Measurements from ENCODE around the gene PPHLN1.
"Not testable (repeated sequence)": the region's sequence is repeated elsewhere in the genome, so short reads cannot be mapped to it uniquely, and the experiment has no call there.

Gene PPHLN1

DNA sequence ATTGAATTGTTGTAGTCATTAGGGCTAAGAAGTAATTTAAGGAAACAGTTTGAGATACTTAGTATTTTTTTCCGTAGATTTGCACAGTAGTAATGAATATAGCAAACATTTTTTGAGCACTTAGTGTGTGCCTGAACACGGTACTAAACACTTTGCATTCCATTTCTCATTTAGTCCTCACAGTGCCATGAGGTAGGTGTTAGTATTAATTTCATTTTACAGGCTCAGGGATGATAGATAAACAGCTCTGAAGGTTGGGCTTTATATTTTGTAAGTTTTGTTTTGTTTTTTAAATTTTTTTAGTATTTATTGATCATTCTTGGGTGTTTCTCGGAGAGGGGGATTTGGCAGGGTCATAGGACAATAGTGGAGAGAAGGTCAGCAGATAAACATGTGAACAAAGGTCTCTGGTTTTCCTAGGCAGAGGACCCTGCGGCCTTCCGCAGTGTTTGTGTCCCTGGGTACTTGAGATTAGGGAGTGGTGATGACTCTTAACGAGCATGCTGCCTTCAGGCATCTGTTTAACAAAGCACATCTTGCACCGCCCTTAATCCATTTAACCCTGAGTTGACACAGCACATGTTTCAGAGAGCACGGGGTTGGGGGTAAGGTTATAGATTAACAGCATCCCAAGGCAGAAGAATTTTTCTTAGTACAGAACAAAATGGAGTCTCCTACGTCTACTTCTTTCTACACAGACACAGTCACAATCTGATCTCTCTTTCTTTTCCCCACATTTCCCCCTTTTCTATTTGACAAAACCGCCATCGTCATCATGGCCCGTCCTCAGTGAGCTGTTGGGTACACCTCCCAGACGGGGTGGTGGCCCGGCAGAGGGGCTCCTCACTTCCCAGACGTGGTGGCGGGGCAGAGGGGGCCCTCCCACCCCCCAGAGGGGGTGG lies 23.4 kb downstream of the PPHLN1 start:
- not testable (repeated sequence) for H3K27me3 ChIP-seq (ENCODE audit: insufficient read depth, low read length); H3K4me1 ChIP-seq (ENCODE audit: insufficient read depth, low read length); H3K9ac ChIP-seq (ENCODE audit: low read depth, low read length); H3K4me3 ChIP-seq (ENCODE audit: low read length); H3K9me3 ChIP-seq (ENCODE audit: insufficient read depth, low read depth, low read length); H3K27ac ChIP-seq (ENCODE audit: low read depth, low read length)
- WGBS = 78% methylated on average over 10 of the region's 16 CpGs
- H3K36me3 ChIP-seq (ENCODE audit: insufficient read depth, low read length) = peaks cover 25% of the 10 kb centered on the region

DNA sequence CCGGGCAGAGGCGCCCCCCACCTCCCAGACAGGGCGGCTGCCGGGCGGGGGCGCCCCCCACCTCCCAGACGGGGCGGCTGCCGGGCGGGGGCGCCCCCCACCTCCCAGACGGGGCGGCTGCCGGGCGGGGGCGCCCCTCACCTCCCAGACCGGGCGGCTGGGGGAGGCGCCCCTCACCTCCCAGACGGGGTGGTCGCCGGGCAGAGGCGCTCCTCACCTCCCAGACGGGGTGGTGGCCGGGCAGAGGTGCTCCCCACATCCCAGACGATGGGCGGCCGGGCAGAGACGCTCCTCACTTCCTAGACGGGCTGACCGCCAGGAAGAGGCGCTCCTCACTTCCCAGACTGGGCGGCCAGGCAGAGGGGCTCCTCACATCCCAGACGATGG lies 24.0 kb downstream of the PPHLN1 start:
- H3K36me3 ChIP-seq (ENCODE audit: insufficient read depth, low read length) = peaks cover 31% of the 10 kb centered on the region
- not testable (repeated sequence) for H3K4me1 ChIP-seq (ENCODE audit: insufficient read depth, low read length); H3K27ac ChIP-seq (ENCODE audit: low read depth, low read length); H3K27me3 ChIP-seq (ENCODE audit: insufficient read depth, low read length); H3K4me3 ChIP-seq (ENCODE audit: low read length); H3K9me3 ChIP-seq (ENCODE audit: insufficient read depth, low read depth, low read length); H3K9ac ChIP-seq (ENCODE audit: low read depth, low read length)
- 96% methylated on average over 29 of the region's 34 CpGs for WGBS

- H3K9ac ChIP-seq (ENCODE audit: low read depth, low read length) = no peak overlapping the region
- no peaks in the 10 kb centered on the region for H3K4me1 ChIP-seq (ENCODE audit: insufficient read depth, low read length)
- H3K27me3 ChIP-seq (ENCODE audit: insufficient read depth, low read length) = no peaks in the 10 kb centered on the region
- no peak overlapping the region for H3K27ac ChIP-seq (ENCODE audit: low read depth, low read length)
- H3K4me3 ChIP-seq (ENCODE audit: low read length) = no peak overlapping the region
- H3K9me3 ChIP-seq (ENCODE audit: insufficient read depth, low read depth, low read length) = no peaks in the 10 kb centered on the region
- H3K36me3 ChIP-seq (ENCODE audit: insufficient read depth, low read length) = peaks cover 72% of the 10 kb centered on the region
- WGBS = no CpG with 5 or more reads among the region's 2 CpGs
These were observed 30.4 kb downstream of the PPHLN1 start for GRCh38 chr12:42356344-42356743.

DNA sequence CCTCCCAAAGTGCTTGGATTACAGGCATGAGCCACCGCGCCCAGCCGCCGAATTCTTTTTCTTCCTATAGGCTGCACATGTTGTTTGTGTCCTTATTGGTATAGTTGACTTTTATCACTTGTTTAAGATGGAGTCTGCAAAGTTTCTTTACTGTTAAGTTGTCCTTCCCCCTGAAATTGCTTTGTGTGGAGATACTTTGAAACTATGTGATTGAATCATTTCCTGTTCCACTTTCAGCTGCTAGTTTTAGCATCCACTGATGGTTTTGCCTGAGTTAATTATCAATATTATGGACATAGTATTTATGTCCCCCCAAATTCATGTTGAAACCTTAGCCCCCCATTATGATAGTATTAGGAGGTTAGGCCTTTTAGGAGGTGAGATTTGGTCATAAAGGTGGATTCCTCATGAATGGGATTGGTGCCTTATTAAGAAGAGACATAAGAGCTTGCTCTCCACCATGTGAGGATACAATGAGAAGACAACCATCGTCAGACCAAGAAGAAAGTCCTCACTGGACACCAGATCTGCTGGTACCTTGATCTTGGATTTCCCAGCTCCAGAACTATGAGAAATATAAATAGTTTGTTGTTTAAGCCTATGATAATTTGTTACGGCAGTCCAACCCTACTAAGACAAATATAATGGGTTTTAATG lies 34.9 kb downstream of the PPHLN1 start:
- H3K4me1 ChIP-seq (ENCODE audit: insufficient read depth, low read length) = 0 out of 2 replicates have a peak, but pooled peaks cover 10% of the 10 kb centered on the region
- H3K27me3 ChIP-seq (ENCODE audit: insufficient read depth, low read length) = no peaks in the 10 kb centered on the region
- WGBS = 98% methylated on average over 5 of the region's 6 CpGs
- H3K27ac ChIP-seq (ENCODE audit: low read depth, low read length) = no peak overlapping the region
- H3K4me3 ChIP-seq (ENCODE audit: low read length) = no peak overlapping the region
- H3K9me3 ChIP-seq (ENCODE audit: insufficient read depth, low read depth, low read length) = no peaks in the 10 kb centered on the region
- no peak overlapping the region for H3K9ac ChIP-seq (ENCODE audit: low read depth, low read length)
- H3K36me3 ChIP-seq (ENCODE audit: insufficient read depth, low read length) = peaks cover 48% of the 10 kb centered on the region

DNA sequence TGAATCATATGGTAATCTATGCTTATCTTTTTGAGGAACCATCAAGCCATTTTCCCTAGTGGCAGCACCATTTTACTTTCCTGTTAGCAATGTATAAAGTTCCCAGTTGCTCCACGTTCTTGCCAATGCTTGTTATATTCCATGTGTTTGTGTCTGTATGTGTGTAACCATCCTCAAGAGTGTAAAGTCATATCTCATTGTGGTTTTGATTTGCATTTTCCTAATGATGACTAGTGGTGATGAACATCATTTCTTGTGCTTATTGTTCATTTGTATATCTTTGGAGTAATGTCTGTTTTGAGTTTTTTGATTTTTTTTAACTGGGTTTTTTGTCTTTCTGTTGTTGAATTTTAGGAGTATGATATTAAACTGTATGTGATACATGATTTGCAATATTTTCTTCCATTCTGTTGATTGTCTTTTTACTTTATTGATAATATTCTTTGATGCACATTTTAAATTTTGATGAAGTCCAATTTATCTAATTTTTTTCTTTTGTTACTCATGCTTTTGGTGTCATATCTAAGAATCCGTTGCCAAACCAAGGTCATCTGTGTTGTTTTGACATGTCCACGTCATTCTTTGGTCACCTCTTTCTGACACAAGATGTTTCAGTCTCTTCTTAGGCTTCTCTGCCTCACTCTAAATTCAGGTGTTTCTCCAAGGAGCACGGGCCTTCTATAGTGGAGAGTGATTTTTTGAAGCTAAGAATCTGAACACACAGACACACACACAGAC lies 36.1 kb downstream of the PPHLN1 start:
- no peaks in the 10 kb centered on the region for H3K27me3 ChIP-seq (ENCODE audit: insufficient read depth, low read length)
- WGBS = 95% methylated on average over 3 of the region's 4 CpGs
- peaks cover 36% of the 10 kb centered on the region for H3K36me3 ChIP-seq (ENCODE audit: insufficient read depth, low read length)
- 0 out of 2 replicates have a peak, but pooled peaks cover 10% of the 10 kb centered on the region for H3K4me1 ChIP-seq (ENCODE audit: insufficient read depth, low read length)
- no peak overlapping the region for H3K4me3 ChIP-seq (ENCODE audit: low read length)
- no peak overlapping the region for H3K9ac ChIP-seq (ENCODE audit: low read depth, low read length)
- H3K27ac ChIP-seq (ENCODE audit: low read depth, low read length) = no peak overlapping the region
- no peaks in the 10 kb centered on the region for H3K9me3 ChIP-seq (ENCODE audit: insufficient read depth, low read depth, low read length)

- H3K27ac ChIP-seq (ENCODE audit: low read depth, low read length) = no peak overlapping the region
These were observed 36.8 kb downstream of the PPHLN1 start for GRCh38 chr12:42362647-42363260.

GRCh38 chr12:42364692-42365091 lies 38.7 kb downstream of the PPHLN1 start:
- Histone ChIP-seq H3K4me3 (ENCODE audit: low read length) (no peak overlapping the region), H3K27ac (ENCODE audit: low read depth, low read length) (no peak overlapping the region), H3K36me3 (ENCODE audit: insufficient read depth, low read length) (peaks cover 15% of the 10 kb centered on the region), H3K27me3 (ENCODE audit: insufficient read depth, low read length) (no peaks in the 10 kb centered on the region), H3K9me3 (ENCODE audit: insufficient read depth, low read depth, low read length) (no peaks in the 10 kb centered on the region), H3K9ac (ENCODE audit: low read depth, low read length) (no peak overlapping the region), H3K4me1 (ENCODE audit: insufficient read depth, low read length) (peaks cover 20% of the 10 kb centered on the region)
- 71% methylated on average over 9 of the region's 9 CpGs for WGBS

More at GRCh38 chr12:42362647-42363260, 36.8 kb downstream of the PPHLN1 start:
- H3K4me3 ChIP-seq (ENCODE audit: low read length) = no peak overlapping the region
- peaks cover 30% of the 10 kb centered on the region for H3K36me3 ChIP-seq (ENCODE audit: insufficient read depth, low read length)
- 0 out of 2 replicates have a peak, but pooled peaks cover 10% of the 10 kb centered on the region for H3K4me1 ChIP-seq (ENCODE audit: insufficient read depth, low read length)
- H3K9me3 ChIP-seq (ENCODE audit: insufficient read depth, low read depth, low read length) = no peaks in the 10 kb centered on the region
- no peak overlapping the region for H3K9ac ChIP-seq (ENCODE audit: low read depth, low read length)
- H3K27me3 ChIP-seq (ENCODE audit: insufficient read depth, low read length) = no peaks in the 10 kb centered on the region

DNA sequence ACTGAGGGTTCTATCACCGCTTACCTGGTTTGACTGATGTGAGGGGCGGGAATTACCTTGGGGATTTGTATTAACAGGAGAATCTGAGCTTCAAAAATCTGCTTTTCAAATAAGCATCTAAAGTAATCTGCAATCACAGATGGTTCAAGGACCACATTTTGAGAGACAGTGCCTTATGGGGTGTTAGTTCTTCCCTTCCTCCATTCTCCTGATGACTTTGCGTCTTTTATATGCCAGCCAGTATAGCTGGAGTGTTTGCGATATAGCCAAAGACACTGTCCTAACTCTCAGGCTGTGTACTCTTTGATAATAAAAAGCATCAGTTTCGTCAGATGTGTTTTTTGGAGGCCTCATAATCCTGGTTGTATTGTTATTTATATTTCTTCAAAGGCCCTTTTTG lies 39.5 kb downstream of the PPHLN1 start:
- H3K9me3 ChIP-seq (ENCODE audit: insufficient read depth, low read depth, low read length) = no peaks in the 10 kb centered on the region
- H3K9ac ChIP-seq (ENCODE audit: low read depth, low read length) = no peak overlapping the region
- peaks cover 15% of the 10 kb centered on the region for H3K36me3 ChIP-seq (ENCODE audit: insufficient read depth, low read length)
- no peak overlapping the region for H3K27ac ChIP-seq (ENCODE audit: low read depth, low read length)
- peaks cover 28% of the 10 kb centered on the region for H3K4me1 ChIP-seq (ENCODE audit: insufficient read depth, low read length)
- no peaks in the 10 kb centered on the region for H3K27me3 ChIP-seq (ENCODE audit: insufficient read depth, low read length)
- no peak overlapping the region for H3K4me3 ChIP-seq (ENCODE audit: low read length)
- WGBS = 93% methylated on average over 5 of the region's 5 CpGs

- H3K27me3 ChIP-seq (ENCODE audit: insufficient read depth, low read length) = no peaks in the 10 kb centered on the region
- no peaks in the 10 kb centered on the region for H3K9me3 ChIP-seq (ENCODE audit: insufficient read depth, low read depth, low read length)
- H3K4me1 ChIP-seq (ENCODE audit: insufficient read depth, low read length) = peaks cover 27% of the 10 kb centered on the region
- no peak overlapping the region for H3K9ac ChIP-seq (ENCODE audit: low read depth, low read length)
- H3K36me3 ChIP-seq (ENCODE audit: insufficient read depth, low read length) = peaks cover 4% of the 10 kb centered on the region
- WGBS = 33% methylated on average over 4 of the region's 4 CpGs
- peak overlapping the region; percentile 6; the same call in 1 of the 2 replicates for H3K4me3 ChIP-seq (ENCODE audit: low read length)
- H3K27ac ChIP-seq (ENCODE audit: low read depth, low read length) = peak overlapping the region; percentile 62; the same call in 1 of the 2 replicates
These were observed 44.0 kb downstream of the PPHLN1 start for GRCh38 chr12:42370013-42370412.

DNA sequence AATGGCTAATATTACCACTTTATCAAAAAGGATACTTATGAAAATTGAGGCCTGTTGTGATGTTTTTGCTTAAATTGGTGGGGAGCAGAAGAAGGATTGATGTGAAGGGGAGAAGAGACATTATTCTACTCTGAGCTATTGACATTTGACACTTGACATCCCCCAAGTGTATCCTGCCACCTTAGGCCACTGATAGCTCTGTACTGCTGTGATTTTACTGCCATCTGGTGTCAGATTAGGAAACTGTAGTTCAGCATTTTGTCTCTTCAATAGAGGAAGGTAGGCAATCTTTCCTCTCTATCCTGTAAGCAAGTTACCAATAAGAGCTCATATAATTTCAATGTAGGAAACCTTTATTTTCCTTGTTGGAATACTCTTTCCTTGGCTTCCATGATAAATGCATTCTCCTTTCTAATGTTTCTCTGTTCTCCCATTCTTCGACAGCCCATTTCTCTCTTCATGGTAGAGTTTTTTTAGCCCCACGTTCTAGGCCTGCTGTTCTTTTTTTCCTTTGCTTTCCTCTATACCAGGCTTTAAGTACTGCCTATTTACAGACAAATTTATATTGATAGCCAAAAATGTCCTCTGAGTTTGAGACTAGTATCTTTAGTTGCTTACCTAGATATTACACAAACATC lies 46.3 kb downstream of the PPHLN1 start:
- Histone ChIP-seq H3K27ac (ENCODE audit: low read depth, low read length) (no peak overlapping the region), H3K4me1 (ENCODE audit: insufficient read depth, low read length) (peaks cover 20% of the 10 kb centered on the region), H3K4me3 (ENCODE audit: low read length) (no peak overlapping the region), H3K9me3 (ENCODE audit: insufficient read depth, low read depth, low read length) (no peaks in the 10 kb centered on the region), H3K27me3 (ENCODE audit: insufficient read depth, low read length) (no peaks in the 10 kb centered on the region), H3K9ac (ENCODE audit: low read depth, low read length) (no peak overlapping the region), H3K36me3 (ENCODE audit: insufficient read depth, low read length) (peaks cover 22% of the 10 kb centered on the region)
- 98% methylated on average over 2 of the region's 2 CpGs for WGBS
